Limb (tissue), 2 donors: Measurements from ENCODE around the gene C8A.

Source experiments
- DNase-seq, 2 donors: peaks; one replicate each; pipeline ENCODE4 v3.0.0-alpha.2; 2016; ENCODE audit errors: extremely low spot score in 2 of 2

Gene C8A

DNA sequence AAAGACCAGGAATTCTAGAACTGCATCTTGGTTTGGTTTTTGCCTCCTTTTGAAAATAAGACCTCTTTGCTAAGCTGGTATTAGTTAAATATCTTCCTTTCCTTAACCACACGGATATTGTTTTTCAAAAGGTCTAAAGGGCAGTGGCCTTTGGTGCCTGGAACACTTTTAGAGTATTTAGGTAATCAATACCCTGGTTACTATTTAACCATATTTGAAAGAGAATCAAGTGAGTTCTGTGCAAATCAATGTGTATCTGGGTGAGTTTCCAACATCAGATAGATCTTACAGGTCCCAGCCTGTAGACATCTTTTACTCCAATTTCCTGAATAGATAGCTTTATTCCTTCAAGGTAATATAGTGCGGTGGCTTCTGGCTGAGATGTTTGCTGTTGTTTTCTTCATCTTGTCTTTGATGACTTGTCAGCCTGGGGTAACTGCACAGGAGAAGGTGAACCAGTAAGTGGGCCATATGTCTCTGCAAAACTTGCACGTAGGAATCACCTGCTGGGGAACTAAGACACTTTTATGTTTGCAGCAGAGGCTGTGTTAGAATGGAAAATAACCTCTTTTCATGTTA, at the start of gene C8A:
Gene C8A (plus strand): TSS at position 277 of the 579 bp plus-strand sequence. CDS start 105 bp downstream, at position 382.
- DNase-seq = no peak

DNA sequence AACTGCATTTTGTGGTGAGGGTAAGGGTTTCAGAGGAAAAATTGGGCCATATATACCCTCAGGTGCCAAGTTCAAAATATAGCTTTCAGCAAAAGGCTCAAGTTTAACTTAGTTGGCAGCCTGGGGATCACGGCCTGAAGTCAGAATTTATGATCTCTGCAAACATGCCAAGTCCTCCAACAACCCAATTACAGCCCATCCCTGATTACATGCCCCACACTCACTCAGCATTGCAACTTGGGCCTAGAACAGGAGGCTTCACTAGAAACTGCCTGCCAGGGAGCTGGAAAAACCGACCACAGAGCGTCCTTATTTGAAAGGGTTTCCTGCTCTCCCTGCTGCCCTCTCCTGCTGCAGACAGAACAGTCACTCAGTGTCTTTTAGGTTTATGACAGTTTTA, 47.8 kb upstream of the C8A start:
- DNase-seq = peak; percentile 31 to 51

DNA sequence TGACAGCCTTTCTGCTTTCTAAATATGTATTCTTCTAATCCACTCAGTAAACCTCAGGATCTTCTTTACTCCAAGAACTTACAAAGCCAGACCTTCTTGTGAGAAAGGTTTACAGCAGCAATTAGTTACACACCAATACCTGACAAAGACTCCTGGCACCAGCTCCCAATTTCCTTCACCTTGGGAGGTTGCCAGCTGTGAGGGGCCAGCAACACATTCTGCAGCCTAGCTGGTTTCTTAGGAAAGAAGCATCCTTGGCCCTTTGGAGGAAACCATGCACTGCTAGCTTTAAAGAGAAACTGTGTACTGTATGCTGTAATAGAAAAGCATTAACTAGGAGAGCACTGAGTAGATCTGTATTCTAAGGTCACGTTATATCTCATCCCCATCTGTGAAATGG, 46.2 kb upstream of the C8A start:
- peak in 1 of 2 donors; percentile 43 for DNase-seq

DNA sequence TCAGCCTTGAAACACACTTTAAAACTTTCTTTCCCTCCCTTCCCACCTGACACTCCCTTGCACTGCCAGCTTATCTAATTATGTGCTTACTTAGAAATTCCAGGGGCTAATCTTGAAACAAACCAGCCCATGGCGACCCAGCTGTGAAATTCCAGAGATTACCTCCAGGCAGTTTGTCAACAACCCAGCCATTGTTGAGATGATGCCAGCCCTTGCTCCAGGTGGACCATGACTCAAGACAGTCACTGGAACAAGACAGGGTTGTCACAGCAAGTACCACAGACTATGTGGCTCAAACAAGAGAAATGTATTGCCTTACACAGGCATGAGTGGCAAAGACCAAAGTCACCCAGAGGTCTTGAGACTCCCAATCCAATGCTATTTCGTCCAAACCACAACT, 43.3 kb upstream of the C8A start:
- no peak for DNase-seq

DNA sequence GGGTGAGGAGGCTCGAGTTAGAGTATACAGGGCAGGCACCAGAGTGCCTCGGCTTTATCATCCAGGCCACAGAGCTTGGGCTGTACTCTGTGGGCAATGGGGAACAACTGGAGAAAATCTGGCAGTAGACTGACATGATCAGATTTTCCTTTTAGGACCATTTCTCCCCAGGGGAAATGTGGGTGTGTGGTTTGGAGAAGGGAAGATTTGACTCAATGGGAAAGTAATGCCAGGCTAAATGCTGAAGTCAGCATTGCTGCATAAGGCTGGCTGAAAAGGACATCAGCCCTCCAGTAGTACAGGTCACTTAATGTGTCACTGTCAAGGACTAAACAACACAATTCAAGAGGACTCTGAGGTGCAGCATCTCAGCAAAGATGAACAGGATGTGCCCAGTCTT, 40.4 kb upstream of the C8A start:
- no peak for DNase-seq

DNA sequence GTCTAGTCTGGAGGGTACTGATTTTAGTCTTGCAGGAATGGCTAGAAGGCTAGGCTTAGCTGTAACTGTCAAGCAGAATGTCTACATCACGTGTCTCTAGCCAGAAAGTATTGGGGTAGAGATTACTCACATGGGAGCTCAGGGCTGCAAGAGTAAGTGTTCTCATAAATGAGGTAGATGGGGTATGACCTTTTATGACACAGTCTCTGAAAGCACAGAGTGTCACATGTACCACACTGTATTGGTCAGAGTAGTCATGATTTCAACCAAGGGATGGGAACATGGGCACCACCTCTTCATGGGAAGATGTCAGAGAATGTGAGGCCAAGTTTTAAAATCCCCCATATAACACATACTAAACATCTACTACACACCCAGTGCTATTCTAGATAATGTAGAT, 38.3 kb upstream of the C8A start:
- DNase-seq = no peak

DNA sequence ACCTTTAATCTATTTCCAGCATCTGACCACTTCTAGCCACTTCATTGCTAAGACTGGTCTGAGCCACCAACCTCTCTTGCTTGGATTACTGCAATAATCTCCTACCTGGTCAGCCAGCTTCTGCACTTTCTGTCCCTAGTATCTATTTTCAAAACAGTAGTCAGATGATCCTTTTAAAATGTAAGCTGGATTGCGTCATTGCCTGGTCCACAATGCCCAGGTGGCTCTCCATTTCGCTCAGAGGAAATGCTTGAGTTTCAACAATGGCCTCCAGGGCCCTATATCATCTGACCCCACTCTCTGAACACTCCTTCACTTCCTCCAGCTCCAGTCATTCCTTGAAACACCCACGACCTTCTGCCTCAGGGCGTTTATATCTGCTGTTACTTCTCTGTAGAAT, 37.7 kb upstream of the C8A start:
- DNase-seq = no peak

DNA sequence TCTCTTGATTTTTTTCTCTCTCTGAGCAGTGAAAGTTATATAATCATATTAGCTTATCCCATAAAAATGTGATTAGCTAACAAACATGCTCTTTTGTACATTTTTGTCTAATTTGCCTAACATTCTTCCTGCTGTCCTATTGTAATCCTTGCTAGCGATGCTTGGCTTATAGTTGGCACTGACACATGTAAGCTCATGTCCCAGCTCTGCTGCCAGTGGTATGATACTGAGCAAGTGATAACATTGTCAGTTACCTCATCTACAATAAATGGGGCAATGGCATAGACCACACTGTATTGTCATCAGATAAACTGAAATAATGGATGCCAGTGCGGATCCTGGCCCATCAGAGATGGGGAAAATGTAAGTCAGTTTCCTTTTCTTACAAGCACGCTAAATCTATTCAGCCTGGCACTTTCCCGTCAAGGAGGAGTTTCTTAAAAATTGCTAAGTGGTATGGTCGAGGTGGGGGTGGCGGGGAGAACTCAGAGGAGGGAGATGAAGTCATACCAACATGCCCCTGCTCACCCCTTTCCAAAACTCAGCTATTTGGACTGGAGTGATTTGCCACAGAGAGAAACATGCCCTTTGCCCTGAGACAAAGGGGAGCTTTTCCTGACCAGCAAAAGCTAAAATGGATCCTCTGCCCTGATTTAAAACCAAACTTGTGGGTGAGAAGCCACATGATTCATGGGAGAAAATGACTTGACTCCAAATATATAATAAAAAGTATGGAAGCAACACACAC, 36.7 kb upstream of the C8A start:
- DNase-seq = no peak

DNA sequence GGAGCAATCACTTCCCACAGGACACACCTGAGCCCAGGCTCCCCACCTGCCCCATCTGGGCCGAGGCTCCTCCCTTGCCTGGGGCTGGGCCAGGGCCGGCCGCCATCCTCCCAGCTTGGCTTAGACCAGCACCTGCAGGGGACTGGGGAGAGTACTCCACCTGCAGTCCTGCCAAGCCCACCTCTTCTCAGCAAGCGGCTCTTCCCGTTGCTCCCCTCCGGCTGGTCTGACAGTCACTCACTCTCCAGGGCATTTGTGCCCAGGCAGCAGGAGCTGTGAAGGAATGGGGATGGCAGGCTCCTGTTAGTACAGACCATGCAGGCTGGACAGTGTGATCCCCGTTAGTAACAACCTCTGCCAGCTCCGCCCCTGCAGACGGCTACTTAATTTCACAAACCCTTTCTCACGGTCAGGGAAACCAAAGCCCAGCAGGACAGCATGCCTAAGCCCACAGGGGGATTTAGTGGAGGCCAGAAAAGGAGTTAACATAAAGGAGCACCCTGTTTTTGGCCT, 35.2 kb upstream of the C8A start, which contains the start of gene FYB2:
Gene FYB2 (minus strand): TSS at position 18 of the 513 bp plus-strand sequence. CDS start 114 bp downstream, outside the sequence.
- DNase-seq = no peak

DNA sequence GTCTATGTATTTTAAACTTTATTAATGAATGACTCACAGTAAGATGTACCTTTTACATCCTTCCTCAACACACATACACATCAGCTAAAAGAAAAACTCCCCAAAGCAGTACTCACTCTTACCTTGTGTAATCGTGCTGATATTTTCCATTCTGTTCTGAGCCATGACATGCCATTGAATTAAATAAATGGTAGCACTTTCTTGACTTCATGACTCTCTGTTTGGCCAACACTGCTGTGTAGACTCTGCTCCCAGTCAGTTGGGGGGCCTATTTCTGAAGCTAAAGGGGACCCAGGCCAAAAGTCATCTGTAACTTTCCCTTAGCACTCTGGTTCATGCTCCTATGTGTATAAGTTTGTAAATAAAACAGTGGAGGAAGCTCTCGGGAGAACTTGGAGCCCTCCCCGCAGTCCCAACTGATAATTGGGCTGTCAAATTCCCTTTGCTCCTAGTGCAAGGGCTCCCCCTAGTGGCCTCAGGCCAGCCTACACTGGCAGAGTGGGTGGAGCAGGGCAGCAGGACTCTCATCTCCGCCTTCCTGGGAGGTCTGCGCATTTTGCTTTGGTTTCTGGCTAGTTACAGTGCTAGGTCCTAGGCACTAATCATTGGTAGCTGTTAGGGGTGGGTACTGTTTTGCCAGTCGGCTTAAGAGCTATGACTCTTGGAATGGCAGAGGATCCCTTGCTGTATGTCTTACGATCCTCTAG, 33.7 kb upstream of the C8A start:
- DNase-seq = peak; percentile 49 to 84

DNA sequence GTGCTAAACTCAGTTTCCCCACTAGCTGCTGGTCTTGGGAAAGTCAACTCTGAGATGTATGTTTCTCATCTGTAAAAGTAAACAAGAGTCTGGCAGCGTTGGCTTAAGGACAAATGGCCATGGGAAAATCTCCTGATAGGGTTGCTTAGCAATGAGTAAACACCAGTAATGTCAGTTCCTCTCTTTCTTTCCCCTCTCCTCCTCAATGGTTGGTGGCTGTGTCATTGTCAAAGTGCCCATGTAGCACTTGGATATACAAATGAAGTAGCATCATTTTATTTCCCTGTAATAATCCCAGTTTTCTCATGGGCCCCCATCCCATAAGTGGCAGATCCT, 33.2 kb upstream of the C8A start:
- no peak for DNase-seq

DNA sequence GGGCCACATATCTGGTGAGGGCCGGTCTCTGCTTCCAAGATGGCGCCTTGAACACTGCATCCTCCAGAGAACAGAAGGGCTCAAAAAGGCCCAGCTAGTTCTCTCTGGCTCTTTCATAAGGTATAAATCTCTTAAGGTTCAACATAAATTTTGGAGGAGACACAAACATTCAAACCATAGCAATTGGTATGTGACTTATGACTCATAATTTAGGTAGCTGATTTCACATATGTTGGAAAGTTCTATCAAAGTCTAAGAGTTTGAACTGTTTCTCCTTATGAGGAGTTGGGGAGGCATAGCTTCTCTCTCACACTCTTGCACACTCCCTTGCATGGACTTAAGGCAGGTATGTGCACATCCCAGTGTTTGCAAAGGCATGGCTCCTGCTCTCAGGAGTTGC, 30.3 kb upstream of the C8A start:
- no peak for DNase-seq

DNA sequence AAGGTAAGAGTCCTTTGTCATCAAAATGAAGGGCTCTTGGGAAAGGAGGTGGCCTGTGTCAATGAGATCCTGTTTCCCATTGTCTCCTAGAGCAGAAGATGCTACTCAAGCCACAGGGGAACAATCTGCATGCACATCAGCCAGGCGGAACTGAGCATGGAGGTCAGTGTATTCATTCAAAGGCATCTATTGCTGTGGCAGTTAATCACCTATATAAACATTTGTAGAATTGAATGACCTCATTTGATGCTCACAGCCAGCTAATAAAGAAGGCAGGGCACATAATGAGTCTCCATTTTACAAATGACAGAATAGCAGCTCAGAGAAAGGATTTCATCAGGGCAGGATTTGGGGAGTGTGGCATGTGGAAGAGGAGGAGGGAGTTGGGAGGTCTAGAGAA, 29.7 kb upstream of the C8A start:
- no peak for DNase-seq

DNA sequence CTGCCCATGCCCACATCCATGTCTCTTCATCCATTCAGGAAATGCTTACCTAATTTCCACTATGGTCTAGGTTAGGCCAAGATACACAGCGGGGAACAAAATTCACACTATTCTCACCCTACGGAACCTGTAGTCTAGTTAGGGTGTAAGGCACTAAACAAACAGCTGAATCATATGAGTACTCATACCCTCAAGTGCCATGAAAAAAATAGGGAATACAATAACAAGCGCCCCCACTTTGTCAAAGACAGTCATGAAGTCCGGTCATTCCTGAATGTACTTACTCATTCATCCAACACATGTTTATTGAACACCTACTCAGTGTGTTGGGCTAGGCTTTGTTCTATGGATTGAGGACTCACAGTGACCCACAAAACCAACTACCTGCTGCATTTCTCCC, 29.2 kb upstream of the C8A start:
- no peak for DNase-seq

DNA sequence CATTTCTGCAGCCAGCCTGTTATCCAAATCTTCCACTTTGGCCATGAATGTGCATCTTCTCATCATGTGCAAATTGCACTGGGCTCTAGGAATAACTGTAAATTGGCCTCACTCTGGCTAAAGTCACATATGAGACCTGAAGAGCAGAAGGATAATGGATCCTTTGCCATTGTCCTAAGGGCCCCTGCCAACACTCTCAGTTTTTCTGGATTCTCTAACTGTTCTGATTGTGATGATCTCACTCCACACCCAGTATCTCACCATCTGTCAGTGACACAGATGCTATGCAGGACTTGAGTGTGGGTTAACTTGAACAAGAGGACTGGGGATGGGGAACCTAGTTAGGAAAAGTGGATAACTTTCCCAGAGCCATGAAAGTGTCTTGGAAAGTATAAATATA, 26.9 kb upstream of the C8A start:
- DNase-seq = no peak

DNA sequence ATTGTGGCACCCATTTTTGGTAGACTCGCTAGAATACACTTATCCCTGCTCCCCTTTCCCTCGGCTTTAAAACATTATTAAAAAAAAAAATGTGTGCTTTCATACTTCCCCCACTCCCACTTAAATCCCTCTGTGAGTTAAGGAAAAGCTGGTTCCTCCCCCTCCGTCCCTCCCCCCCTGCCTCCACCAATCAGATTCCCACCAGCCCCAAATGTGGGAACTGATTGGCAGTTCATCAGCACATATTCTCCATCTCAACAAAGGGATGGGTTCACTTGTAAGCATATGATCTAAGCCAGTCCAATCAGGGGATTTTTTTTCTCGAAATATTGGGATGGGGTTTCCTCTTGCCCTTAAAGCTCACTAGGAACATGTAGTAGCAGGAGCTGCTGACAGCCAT, 24.5 kb upstream of the C8A start:
- no peak for DNase-seq

DNA sequence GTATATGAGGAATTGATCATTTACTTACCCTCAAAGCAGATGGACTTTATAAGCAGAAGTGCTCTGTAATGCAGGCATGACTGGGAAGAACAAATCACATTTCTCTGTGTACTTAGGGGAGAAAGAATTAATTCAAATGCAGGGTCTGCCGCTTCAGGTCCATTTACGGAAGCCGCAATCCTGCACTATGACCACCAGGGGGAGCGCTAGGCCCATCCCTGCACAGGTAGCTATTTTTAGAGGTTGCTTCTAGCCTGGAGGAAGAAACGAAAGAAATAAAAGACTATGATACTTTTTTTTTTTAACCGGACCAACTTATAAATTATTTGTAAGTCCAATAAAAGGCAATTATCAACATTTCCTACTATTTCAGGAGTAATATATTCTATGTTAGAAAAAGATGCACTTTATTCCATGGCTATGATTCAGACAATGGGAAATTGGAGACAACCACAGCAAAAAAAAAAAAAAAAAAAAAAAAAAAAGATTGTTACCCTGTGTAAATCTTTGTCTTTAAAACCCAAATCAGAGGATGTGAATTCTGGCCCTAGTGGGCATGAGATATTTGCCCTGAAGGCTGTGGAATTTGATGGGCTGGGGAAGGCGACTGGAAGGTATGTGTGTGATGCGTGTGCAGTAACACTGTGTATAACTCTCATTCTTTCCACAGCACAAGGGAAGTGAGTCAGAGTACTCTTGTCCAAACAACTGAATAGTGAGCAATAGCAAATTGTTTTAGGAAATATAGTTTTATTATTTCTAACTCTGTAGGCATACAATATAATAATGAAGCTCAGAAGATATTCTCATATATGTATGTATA, 22.5 kb upstream of the C8A start:
- DNase-seq = peak; percentile 86 to 88

DNA sequence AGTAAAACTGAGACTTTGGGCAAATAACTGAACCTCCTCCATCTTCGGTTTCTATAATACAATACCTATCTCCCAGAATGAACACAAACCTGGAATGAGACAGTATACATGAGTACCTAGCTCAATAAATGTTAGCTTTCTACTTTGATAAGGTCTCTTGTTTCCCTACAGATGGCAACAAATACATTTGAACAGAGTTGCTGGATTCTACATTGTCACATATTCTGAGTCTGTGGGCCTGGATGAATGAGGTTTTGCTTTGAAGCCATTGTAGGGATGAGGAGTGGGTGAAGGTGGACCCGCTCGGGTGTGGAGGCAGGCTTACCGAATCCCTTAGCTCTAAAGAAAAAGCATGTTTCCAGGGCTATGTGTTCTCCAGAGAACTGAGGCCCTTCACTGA, 21.5 kb upstream of the C8A start:
- no peak for DNase-seq

DNA sequence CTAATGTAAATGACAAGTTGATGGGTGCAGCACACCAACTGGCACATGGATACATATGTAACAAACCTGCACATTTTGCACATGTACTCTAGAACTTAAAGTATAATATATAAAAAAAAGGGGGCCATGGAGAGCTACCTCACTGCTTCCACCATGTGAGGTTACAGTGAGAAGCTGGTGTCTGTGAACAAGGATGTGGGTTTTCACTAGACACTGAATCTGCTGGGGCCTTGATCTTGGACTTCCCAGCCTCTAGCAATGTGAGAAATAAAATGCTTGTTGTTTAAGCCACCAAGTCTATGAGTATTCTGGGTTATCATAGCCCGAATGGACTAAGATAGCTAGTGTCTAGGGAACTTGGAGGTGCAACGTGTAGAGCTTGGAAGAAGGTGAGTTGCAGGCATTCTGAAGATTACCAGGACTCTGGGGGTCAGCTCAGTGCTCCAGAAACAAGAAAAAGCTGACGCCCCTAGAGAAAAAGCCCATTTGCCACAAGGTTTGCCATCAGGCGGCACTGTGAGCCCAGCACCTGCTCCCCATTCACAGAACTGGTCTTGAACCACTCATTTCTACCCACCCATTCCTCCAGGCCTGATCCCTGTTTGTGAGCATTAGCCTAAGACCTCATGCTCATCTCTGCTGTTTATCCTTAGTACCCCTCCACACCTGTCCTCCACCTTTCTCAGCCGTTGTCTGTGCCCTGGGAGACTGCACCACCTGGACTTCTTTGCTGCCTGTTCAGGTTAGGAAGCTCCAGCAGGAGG, 20.3 kb upstream of the C8A start:
- no peak for DNase-seq

DNA sequence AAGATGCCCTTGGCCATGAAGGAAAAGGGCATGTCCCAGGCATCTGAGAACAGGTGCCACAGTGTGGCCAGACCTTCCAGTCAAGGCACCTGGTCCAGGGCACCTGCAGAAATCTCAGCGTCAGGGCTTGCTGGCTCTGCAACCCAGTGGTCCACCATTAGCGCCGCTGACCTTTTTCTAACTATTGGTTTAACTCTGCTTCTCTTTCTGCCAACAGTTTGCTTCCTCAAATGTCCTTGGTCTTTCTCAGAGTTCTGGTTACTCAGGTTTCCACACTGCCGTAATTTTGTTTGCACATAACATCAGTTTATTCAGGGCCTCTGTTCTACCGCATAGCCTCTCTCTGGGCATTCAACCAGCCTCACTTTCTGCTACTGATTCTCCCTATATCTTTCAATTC, 18.9 kb upstream of the C8A start:
- DNase-seq = no peak

DNA sequence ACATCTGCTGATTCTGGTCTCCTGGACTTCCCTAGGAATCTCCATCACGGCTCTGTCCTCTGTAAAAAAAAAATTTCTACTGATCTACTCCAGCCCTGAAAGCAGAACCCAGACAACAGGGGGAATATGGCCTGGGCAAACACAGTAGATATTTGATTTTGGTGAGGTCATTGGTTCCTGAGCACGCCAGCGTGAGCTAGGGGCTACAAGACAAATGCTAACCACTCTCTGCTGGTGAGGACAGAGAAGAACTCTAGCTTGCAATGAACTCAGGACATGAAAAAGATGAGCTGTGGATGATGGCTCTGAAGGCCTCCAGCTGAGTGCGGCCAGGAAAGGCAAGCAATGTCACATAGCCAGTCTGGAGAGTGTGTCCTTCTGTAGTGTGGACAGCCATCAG, 18.2 kb upstream of the C8A start:
- DNase-seq = no peak
